HG03565 (cell line): ENCODE measurements around the gene PKN3.
"Not testable (repeated sequence)": the region's sequence is repeated elsewhere in the genome, so short reads cannot be mapped to it uniquely, and the experiment has no call there.

ENCODE experiments used
- ATAC-seq: cut with Tn5 transposase; IDR thresholded peaks from one replicate; pipeline ENCODE4 v1.9.1; 2021; ENCODE audit warnings: mild to moderate bottlenecking, moderate library complexity; ENCODE audit not compliant: unreplicated experiment

PKN3 gene

DNA sequence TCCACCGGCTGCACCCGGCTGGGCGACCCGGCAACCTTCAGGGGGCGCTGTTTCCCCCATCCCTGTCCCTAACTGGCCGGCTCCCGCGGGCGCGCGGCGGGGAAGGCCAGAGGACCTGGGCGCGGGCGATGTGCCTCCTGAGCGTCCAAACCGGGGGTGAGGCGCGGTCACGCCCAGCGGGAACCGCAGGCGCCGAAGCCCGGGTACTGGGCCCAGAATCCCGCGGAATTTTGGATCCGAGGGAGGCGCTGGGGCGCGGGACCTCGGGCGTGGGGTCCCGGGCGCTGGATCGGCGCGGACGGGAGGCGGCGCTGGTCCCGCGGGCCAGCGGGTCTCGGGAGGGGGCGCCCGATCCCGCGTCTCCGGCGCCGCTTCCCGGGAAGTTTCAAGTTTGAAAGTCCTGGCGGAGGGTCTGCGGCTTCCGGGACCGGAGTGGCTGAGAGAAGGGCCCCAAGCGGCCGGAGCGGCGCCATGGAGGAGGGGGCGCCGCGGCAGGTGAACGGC, at the start of gene PKN3:
Gene PKN3, plus strand, starts transcription at position 59 of the 504 bp plus-strand sequence. Its CDS starts 413 bp downstream, at position 472.
- ATAC-seq, result no peak

DNA sequence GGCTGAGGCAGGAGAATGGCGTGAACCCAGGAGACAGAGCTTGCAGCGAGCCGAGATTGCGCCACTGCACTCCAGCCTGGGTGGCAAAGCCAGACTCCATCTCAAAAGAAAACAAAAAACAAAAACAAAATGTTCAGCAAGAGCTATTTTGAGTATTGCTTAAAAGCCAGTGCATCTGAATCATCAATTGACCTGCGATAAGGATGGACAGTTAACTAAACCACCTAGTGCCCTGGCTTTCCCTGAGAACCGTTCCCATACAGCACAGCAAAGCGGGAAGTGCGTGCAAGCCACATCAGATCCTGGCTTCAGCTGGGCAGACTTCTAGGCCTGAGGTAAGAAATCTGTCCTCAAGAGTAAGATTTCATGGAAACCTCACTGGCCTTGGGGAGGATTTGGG, 48.4 kb upstream of the PKN3 start:
- no peak for ATAC-seq

DNA sequence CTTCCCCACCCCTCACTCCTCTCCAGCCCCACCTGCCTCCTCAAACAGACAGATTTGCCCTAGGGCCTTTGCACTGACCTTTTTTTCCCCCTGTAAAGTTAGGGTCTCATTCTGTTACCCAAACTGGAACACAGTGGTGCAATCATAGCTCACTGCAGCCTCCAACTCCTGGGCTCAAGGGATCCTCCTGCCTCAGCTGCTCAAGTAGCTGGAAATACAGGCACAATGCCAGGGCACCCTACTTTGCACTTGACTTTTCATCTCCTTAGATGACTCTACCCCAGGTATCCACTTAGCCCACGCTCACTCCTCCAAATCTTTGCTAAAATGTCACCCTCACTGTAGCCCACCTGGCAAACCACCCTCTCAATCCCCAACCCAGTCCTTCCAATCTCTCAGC, 47.8 kb upstream of the PKN3 start:
- ATAC-seq, result no peak

DNA sequence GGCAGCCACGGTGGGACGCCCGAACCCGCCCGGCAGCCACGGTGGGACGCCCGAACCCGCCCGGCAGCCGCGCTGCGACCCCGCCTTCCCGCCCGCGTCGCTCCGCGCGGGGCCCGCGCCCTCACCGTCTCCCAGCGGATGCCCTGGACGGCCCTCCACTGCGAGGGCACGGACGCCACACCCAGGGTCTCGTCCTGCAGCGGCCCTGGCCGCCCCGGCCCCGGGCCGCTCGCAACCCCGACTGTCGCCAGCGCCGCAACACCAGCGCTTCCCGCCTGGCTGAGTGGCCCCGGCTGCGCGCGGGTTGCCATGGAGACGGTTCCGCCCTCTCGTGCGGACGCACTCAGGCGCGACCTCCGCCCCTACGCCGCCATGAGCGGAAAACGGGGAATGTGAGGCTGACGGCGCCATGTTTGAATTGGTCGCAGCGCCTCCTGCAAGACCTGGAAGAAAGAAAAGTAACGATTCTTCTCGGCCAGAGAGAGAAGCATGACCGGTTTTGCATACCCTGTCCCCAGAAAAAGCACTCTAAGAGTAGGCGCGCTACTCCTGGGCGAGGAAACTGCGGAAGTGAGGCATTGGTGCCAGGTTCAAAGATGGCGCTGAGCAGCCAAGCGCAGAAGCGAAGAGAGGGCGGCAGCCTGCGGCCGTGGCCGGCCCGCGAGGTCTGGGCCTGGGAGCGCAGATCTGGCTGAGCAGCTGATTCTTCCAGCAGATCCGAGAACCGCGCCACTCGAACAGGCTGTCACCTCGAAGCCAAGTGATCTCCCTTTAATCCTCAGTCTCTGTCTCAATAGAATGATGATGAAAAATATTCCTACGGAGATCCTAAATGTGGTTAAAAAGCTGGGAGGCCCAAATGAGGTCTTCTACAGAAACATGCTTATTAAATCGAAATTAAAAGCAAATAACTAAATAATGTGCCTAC, 45.6 kb upstream of the PKN3 start, which contains the start of gene DYNC2I2:
Gene DYNC2I2, minus strand, starts transcription at position 432 of the 928 bp plus-strand sequence. Its CDS starts 121 bp downstream, at position 311.
- peak; percentile 59 for ATAC-seq

DNA sequence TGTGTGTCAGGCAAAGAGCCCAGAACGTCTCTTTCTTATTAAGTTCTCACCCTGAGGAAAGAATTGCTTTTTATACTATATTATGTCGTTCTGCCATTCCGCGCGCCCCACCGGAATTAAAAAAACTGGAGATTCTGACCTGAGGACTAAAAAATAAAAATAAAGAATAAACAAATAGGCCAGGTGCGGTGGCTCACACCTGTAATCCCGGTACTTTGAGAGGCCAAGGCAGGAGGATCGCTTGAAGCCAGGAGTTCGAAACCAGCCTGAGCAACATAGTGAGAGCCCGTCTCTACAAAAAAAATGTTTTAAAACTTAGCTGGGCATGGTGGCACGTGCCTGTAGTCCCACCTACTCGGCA, 45.0 kb upstream of the PKN3 start:
- ATAC-seq, result no peak

DNA sequence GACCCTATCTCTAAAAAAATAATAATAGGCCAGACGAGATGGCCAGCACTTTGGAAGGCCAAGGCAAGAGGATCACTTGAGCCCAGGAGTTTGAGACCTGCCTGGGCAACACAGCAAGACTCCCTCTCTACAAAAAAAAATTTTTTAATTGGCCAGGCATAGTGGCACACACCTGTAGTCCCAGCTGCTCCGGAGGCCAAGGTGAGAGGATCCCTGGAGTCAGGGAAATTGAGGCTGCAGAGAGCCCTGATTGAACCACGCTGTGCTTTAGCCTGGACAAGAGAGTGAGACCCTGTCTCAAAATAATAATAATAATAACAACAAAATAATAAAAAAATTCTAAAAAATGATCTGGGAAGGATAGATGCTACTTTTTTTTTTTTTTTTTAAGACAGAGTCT, 44.5 kb upstream of the PKN3 start:
- ATAC-seq, result no peak

DNA sequence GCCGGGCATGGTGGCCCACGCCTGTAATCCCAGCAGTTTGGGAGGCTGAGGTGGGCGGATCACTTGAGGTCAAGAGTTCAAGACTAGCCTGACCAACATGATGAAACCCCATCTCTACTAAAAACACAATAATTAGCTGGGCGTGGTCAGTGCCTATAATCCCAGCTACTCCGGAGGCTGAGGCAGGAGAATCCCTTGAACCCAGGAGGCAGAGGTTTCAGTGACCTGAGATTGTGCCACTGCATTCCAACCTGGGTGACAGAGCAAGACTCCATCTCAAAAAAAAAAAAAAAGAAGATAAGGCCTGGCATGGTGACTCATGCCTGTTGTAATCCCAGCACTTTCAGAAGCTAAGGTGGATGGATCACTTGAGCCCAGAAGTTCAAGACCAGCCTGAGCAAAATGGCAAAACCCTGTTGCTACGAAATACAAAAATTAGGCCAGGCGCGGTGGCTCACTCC, 35.8 kb upstream of the PKN3 start:
- ATAC-seq, result not testable (repeated sequence)

DNA sequence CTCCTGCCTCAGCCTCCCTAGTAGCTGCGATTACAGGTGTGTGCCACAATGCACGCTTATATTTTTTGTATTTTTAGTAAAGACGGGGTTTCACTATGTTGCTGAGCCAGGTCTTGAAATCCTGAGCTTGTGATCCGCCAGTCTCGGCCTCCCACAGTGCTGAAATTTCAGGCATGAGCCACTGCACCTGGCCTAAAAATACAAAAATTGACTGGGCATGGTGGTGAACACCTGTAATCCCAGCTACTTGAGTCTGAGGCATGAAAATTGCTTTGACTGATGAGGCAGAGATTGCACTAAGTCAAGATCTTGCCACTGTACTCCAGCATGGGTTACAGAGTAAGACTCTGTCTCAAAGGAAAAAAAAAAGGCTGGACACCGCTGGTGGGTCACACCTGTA, 32.5 kb upstream of the PKN3 start:
- no peak for ATAC-seq

DNA sequence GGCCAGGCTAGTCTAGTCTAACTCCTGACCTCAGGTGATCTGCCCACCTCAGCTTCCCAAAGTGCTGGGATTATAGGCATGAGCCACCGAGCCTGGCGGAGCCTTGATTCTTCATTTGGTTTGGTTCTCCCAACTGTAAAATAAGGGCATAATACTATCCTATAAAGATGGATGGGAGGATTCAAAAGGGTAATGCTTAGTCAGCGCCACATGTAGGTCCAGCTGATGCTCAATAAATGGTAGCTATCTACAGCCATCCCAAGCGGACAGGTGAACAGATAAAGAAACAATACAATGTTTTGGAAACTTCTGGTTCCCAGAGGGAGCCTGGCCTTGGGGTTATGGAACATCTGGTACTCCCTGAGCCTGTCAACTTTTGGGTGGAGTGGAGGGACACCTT, 26.9 kb upstream of the PKN3 start:
- ATAC-seq, result no peak

DNA sequence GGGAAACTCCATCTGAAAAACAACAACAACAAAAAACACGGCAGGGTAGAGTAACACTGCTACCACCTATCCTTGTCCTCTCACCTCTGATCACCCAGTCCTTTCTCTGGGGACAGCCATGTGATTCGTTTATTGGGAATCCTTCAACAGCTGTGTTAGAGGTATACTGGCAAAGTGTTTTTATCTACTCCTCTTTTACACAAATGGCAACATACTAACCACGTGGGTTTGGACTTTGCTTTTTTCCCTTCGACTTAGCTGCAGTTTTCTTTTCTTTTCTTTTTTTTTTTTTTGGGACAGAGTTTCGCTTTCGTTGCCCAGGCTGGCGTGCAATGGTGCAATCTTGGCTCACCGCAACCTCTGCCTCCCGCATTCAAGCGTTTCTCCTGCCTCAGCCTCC, 24.5 kb upstream of the PKN3 start:
- ATAC-seq, result no peak

DNA sequence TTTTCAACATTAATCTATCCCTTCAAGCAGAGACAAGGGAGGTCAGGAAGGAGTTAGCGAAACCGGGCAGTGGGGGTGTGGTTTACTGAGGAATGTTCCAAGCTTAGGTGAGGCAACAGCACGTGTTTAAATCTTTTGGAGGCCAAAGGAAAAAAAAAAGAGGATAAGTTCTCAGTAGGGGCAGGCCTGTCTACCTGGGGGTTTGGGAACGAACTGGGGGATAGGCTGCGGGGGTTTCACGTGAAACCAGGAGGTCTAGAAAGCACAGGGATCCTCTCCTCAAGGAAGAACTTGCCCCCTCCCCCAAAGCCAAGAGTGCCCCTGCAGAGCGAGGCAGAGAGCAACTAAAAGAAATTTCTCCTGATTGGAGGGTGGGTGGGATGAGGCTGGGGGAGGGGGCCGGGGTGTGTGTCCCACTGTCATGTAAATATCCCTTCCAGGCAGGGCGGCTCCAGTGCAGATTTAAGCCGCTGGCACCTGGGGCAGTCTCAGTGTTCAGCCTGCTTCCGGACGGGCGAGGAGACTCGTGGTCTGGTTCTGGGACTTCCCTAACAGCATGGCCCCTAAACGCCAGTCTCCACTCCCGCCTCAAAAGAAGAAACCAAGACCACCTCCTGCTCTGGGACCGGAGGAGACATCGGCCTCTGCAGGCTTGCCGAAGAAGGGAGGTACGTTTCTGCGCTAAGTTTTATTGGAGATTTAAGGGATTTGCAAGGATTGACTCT, 18.8 kb upstream of the PKN3 start:
- ATAC-seq, result no peak

DNA sequence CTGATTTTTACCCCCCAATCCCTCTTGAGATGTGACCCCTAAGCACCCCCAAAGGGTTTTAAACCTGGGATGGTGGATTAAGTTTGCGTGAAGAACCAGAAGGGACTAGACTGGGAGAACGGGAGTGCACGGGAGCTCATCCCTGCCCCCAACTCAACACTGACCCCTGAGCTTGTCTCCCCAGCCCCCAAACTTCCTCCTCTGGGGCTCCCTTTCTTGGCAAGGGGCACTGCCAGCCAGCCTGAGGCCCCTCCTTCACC, 18.3 kb upstream of the PKN3 start:
- ATAC-seq, result no peak

DNA sequence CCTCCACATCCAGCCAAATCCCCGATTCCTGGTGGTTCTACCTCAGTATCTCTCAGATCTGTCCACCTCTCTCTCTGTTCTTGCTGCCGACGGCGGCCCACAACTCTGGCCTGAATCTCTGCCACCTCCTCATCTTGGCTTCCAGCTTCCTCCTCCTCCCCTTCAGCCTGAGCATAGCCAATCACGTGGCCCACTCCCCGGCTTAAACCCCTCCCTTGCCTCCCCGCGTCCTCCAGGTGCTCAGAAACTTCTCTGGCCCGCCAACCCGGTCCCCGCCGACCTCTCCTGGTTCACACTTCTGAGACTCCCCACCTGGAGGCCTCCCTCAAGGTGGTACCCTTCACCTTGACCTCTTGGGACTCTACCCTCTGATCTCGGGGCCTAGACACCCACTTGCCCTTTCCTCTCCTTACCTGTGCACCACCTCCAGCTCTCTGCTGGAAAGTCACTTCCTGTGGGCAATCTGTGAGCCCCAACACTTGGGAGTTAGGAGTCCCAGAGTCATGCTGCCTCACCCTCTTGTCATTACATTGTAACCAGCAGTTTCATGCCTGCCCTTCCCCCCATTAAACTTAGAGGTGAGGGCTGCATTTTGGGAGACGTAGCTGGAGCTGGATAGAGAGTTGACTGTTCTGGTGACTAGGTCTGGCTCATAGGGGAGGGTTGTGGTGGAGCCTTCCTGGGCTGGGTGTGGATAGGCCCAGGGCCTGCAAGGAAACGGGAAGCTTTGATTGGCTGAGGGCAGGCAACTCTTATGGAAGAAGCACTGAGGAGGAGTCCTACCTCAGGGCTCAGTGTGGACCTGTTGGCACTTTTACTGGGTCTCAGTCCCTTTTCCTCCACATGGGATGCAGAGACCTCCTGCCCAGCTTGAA, 17.7 kb upstream of the PKN3 start:
- ATAC-seq, result no peak

DNA sequence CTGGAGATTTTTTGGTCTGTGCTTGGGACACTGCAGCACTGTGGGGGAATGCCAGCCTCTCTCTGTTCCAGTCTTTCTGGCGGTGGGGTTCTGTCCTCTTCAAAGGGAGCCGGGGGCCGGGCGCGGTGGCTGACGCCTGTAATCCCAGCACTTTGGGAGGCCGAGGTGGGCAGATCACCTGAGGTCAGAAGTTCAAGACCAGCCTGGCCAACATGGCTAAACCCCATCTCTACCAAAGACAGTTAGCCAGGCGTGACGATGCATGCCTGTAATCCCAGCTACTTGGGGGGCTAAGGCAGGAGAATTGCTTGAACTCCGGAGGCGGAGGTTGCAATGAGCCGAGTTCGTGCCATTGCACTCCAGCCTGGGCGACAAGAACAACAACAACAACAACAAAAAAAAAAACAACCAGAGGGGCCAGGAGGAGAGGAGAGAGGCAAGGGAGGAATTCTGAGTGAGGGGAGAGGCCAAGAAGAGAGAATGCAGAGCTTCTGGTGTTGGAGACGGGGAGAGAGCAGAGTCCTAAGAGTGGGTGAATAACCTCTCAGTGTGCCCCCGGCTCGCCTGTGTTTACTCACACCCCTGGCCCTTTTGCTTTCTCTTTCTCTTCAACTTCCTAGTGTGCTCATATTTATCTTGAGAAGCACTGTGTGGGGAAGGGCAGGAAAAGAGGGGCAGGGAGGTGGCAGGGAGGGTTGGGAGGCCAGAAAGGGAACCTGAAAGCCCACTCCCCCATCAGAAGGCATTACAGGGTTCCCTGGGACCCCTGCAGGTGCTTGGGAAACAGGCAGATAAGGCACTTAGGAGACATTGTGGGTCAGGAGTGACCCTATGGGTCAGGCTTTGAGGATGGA, 16.4 kb upstream of the PKN3 start:
- no peak for ATAC-seq

DNA sequence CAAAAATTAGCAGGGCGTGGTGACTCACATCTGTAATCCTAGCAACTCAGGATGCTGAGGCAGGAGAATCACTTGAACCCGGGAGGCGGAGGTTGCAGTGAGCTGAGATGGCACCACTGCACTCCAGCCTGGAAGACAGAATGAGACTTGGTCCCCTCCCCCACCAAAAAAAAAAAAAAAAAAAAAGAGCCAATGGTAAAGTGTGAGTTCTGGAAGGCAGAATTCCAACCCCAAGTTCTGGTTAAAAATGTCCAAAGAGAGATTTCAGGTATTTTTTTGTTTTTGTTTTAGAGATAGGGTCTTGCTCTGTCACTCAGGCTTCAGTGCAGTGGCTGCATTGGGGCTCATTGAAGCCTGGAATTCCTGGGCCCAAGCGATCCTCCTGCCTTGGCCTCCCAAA, 14.8 kb upstream of the PKN3 start:
- no peak for ATAC-seq

DNA sequence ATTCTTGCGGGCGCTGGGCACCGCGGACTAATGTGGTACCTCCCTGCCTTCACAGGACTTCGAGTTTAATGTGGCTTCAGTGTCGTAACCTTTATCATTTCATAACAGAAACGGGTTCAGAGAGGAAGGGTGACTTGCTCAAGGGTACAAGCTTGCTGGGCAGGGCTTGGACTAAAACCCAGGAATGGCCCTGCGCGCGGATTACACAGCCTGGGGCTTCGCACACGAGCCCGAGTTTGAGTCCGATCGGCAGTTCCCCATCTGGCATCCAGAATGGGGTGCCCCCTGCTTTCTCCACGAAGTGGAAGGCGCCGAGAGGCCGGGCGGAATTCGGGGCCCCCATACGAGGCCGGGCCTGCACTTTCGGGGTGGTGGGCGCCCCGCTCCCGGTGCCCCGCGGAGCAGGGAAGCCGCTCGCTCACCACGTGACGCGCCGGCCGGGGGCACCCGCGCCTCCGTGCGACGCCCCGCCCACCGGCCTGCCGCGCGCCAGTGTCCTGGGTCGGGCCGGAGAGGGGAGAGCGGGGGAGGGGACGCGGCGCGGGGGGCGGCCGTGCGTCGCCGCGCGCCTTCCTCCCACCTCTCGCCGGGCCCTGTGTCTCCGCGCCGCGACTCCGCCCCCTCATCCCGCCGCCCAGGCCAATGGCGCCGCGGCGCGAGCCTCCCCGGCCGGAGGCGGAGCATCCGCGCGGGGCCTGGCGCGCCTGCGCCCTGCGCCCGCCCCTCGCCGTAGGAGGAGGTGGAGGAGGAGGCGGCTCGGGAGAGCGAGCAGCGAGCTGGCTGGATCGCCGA, 13.6 kb upstream of the PKN3 start, which contains the start of gene SET:
Gene SET, plus strand, starts transcription at position 722 of the 792 bp plus-strand sequence. CDS start 361 bp downstream, outside the sequence.
- peak; percentile 58 for ATAC-seq

DNA sequence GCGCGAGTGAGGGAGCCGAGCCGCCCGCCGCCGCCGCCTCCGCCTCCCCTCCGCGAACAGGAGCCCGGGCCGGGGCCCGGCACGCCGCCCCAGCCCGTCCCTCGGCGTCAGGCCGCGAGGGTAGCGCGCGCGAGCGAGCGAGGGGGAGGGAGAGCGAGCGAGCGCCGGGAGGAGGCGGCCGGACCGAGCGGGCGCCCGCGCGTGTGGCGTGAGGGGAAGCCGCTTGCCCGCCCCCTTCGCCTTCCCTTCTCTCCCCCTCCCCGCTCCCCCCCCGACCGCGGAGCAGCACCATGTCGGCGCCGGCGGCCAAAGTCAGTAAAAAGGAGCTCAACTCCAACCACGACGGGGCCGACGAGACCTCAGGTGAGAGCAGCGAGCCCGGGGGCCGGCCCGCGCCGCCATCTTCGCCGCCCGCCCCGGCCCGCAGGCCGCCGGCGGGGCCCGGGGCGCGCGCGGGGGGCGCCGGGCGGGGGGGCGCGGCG, 13.0 kb upstream of the PKN3 start:
- no peak for ATAC-seq

DNA sequence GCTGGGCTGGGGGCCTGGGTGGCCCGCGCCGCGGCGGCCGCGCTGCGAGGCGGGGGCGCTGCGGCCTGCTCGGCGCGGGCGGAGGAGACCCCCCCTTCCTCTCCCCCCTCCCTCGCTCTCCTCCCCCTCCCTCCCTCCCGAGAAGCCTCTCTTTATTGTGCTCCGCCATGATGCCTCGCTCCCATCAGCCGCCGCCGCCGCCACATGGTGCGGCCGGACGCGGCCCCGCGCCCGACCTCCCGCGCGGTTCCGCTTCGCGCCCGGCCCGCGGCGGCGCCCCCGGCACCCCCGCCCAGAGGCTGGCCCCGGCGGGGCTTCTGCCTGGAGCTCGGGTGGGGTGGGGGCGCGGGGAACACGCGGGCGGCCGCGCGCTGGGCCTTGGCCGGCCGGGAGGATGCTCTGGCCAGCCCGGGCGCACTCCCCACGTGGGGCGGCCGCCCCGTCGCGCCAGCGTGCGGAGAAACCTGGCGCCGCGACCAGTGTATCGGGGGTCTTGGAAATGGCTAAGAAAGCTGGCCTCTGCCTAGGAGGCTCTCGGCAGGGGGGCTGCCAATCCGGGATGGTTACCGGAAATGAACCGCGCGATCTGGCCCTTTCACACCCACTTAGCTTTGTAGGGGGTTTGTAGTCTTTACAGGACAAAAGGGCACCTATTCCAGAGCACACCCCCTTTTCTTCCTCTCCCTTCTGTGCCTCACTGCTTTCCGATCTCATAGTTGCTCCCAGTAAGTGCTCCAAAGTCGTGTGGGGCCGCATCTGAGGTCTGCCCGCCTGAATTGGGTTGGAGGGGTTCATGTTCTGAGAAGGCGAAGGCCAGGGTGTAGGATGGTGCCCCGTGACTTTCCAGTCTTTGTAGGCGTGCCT, 12.3 kb upstream of the PKN3 start:
- ATAC-seq, result no peak
